Measurements from ENCODE around the gene CLK3.
A peak's percentile ranks its signal among the peaks of the same experiment; 100 is the strongest.
"Not testable (repeated sequence)": the region's sequence is repeated elsewhere in the genome, so short reads cannot be mapped to it uniquely, and the experiment has no call there.

CLK3 gene

DNA sequence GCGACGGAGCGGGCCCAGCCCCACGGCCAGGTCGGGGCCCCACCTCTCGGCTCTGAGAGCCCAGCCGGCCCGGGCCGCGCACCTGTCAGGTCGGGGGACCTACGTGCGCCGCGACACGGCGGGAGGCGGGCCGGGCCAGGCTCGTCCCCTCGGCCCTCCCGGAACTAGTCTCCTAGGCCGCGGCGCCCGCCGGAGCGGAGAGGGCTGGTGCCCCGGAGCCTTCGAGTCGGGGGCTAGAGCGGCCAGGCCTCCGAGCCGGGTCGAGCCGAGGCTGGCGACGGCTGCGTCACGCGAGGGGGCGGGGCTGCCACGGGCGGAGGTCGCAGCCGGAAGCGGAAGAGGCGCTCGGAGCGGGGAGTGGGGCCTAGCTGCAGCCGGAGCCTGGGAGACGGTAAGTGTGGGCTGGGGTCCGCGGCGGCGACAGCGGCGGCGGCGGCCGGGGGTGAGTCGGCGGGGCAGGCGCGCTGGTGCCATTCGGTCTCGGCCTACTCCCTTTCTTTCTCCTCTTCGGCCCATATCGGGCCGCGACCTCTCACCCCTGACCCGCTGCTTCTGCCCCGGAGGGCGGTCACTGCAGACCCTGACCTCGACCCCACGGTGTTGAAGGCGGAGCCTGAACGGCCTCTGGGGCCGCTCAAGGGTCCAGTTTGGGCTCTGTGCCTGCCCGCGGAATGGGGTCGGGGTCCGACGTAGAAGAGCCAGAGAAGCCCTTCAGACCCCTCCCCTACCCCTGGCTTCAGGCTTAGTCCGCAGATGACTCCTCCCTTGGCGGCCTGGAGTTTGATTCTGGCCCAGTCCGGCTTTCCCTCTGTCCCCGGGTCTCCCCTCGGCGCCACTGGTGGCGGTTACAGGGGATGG is at the start of gene CLK3:
Gene CLK3, plus strand, starts transcription at position 329 of the 858 bp plus-strand sequence. CDS start 3,361 bp downstream, outside the sequence.
- peak; percentile 89 to 98 (median 94) for DNase-seq (ENCODE audit: low read depth in 3 of 3)

- DNase-seq (ENCODE audit: low read depth in 3 of 3) = no peak
Observed at GRCh38 chr15:74568594-74568993, 47.0 kb upstream of the CLK3 start.

GRCh38 chr15:74569731-74570070 is 45.9 kb upstream of the CLK3 start:
- no peak for DNase-seq (ENCODE audit: low read depth in 3 of 3)

- no peak for DNase-seq (ENCODE audit: low read depth in 3 of 3)
Observed at GRCh38 chr15:74571191-74571590, 44.4 kb upstream of the CLK3 start.

GRCh38 chr15:74573987-74574386 is 41.6 kb upstream of the CLK3 start:
- DNase-seq (ENCODE audit: low read depth in 3 of 3) = no peak

- DNase-seq (ENCODE audit: low read depth in 3 of 3) = no peak
Observed at GRCh38 chr15:74578496-74578994, 37.1 kb upstream of the CLK3 start.

GRCh38 chr15:74579001-74579400 is 36.6 kb upstream of the CLK3 start:
- DNase-seq (ENCODE audit: low read depth in 3 of 3) = no peak

- no peak for DNase-seq (ENCODE audit: low read depth in 3 of 3)
Observed at GRCh38 chr15:74580538-74581350, 34.9 kb upstream of the CLK3 start.

GRCh38 chr15:74584204-74584603 is 31.4 kb upstream of the CLK3 start:
- DNase-seq (ENCODE audit: low read depth in 3 of 3) = no peak

- no peak for DNase-seq (ENCODE audit: low read depth in 3 of 3)
Observed at GRCh38 chr15:74584779-74585178, 30.9 kb upstream of the CLK3 start.

GRCh38 chr15:74585191-74585590 is 30.4 kb upstream of the CLK3 start:
- DNase-seq (ENCODE audit: low read depth in 3 of 3) = no peak

DNA sequence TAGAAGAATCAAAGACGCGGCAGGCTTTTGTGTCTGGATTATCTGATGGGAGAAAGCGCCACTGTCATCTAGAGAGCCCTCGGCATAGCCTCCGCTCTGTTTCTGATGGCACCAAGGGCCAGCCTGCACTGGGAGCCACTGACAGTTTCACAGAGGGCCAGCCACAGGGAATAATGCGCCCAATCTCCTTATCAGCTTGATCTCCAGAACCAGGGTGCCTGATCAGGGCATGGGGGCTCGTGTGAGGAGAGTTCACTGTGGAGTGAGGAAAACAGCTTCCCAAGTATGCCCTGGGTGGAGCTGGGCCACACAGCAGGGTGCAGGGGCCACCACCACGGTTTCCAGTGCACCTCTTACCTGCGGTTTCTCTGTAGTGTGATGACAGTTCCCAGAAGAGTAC is 29.8 kb upstream of the CLK3 start:
- DNase-seq (ENCODE audit: low read depth in 3 of 3) = no peak

DNA sequence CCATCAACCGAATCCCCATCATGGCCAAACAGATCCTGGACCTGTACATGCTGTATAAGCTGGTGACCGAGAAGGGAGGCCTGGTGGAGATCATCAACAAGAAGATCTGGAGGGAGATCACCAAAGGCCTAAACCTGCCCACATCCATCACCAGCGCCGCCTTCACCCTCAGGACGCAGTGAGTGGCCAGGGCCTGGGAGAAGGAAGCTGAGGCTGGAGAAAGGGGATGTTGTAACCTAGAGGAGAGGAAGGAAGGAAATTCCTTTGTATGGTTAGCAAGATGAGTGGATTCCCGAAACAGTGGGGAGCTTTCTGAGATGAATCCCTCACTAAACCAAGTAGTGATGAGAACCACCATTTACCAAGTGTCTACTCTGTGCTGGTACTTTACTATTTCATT is 25.8 kb upstream of the CLK3 start:
- DNase-seq (ENCODE audit: low read depth in 3 of 3) = no peak

DNA sequence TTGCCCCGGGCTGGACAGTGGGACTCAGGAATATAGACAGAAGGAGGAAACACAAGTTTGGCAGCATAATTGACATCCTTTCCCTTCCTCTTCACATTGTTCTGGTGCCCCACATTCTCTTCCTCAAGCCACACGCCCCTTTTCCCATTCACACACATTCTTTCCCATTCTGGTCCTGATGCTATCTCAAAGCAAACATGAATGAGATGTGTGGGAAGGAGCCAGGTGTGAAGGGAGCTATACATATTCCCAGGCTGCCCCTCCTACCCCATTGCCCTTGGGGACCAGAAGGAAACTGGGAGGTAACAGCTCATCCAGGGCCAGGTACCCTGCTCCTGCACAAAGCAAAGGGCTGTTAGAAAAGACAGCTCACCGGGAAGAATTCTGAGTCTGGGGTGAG is 23.4 kb upstream of the CLK3 start:
- DNase-seq (ENCODE audit: low read depth in 3 of 3) = no peak

DNA sequence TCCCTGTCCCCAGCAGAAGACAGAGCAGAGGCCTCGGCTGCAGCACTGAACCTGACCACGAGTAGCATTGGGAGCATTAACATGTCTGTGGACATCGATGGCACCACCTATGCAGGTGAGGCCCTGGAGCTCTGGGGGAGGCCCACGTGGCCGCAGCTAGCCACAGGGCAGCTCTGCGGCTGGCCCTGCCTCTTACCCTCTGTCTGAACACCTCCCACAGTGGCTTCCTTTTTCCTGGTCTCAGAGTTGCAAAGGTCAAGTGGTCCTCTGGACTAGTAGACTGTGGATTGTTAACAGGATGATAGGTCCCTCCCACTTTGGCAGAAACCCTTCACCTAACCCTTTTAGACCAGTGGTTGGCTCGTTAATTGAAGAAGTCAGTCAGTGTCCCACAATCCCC is 22.5 kb upstream of the CLK3 start:
- DNase-seq (ENCODE audit: low read depth in 3 of 3) = no peak

- no peak for DNase-seq (ENCODE audit: low read depth in 3 of 3)
Observed at GRCh38 chr15:74594455-74594854, 21.2 kb upstream of the CLK3 start.

DNA sequence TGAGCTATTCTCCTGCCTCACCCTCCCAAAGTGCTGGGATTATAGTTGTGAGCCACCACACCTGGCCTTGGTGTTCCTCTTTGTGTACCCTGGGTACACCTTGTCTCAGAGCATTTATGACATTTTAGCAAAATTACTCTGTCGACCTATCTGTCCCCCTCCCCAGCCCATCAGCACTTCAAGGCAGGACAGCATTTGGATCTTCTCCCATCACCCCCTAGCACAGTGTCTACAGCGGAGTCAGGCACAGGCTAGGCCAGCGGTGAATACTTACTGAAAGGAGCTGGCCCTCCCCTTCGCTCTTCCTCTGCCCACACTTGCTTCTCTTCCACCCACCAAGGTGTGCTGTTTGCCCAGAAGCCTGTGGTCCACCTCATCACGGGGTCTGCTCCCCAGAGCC is 20.4 kb upstream of the CLK3 start:
- DNase-seq (ENCODE audit: low read depth in 3 of 3) = no peak

- not testable (repeated sequence) for DNase-seq (ENCODE audit: low read depth in 3 of 3)
Observed at GRCh38 chr15:74596736-74597135, 18.9 kb upstream of the CLK3 start.

DNA sequence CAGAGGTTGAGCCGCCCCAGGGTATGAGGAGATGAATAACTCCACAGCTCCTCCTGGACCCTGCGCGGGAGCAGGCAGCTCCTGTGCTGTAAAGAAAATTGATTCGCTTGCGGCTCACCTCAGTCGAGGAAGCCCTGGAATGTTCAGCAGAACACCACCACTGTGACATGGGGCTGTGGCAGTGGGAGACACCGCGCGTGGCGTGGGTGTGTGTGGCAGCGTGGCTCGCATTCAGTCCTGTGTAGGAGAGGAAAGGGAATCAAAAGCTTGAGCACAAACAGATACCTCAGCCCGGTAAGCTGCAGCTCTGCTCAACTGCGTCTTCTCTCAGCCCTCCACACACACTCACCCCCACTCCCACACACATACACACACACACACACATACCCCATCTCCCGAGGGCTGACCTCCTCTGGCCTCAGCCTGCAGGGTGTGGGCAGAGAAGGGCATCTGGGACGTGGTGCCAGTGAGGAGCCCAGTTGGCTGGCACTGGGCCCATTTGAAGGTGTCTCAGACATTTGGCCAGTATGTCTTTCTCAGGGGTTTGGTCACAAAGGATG is 18.4 kb upstream of the CLK3 start:
- not testable (repeated sequence) for DNase-seq (ENCODE audit: low read depth in 3 of 3)

- peak; percentile 79 to 87 (median 81) for DNase-seq (ENCODE audit: low read depth in 3 of 3)
Observed at GRCh38 chr15:74598126-74598842, 17.4 kb upstream of the CLK3 start.

GRCh38 chr15:74599156-74599555 is 16.5 kb upstream of the CLK3 start:
- no peak for DNase-seq (ENCODE audit: low read depth in 3 of 3)

All from stimulated activated CD4-positive, alpha-beta T cell treated with anti-CD3 and anti-CD28 coated beads, TNF-alpha, amount 100 ng/mL, for 48 hours (primary cell).